Fibroblast of lung (primary cell): ENCODE measurements around the gene CCL25. TPM values are rescaled to one million over a fixed set of nuclear protein-coding genes. Genes with fewer than 3 reads are reported as not detected.

Experiments used
- DNase-seq, 2 donors: peaks; one replicate each; pipeline versions ENCODE4 v3.0.0 to v3.0.0-alpha.2; 2010; ENCODE audit warnings: low read depth in 2 of 2
- H2AFZ ChIP-seq: 2 replicates; pipeline ENCODE4 v1.5.1; 2012; ENCODE audit warnings: low read length, control low read depth, inconsistent platforms
- H3K27ac ChIP-seq: 2 replicates; pipeline ENCODE4 v1.5.1; 2011; ENCODE audit warnings: low read length, control low read depth; ENCODE audit not compliant: insufficient read depth
- H3K27me3 ChIP-seq: 2 replicates; pipeline ENCODE4 v1.5.1; 2011; ENCODE audit warnings: mild to moderate bottlenecking, low read length; ENCODE audit not compliant: control insufficient read depth, insufficient read depth
- H3K36me3 ChIP-seq: 2 replicates; pipeline ENCODE4 v1.5.1; 2011; ENCODE audit warnings: low read length; ENCODE audit not compliant: control insufficient read depth, insufficient read depth
- H3K4me1 ChIP-seq: 2 replicates; pipeline ENCODE4 v1.5.1; 2011; ENCODE audit warnings: low read length; ENCODE audit not compliant: control insufficient read depth, insufficient read depth; ENCODE audit errors: extremely low read depth
- H3K4me2 ChIP-seq: 2 replicates; pipeline ENCODE4 v1.5.1; 2011; ENCODE audit warnings: low read length, control low read depth; ENCODE audit not compliant: insufficient read depth; ENCODE audit errors: extremely low read depth
- H3K4me3 ChIP-seq, 4 experiments: fragments of 200-600 bp in 1 of 4; sonication (generic) in 1 of 4; replicated peaks in 1 of 4; 2 replicates each; pipeline ENCODE4 v1.5.1; 2011 to 2016; ENCODE audit warnings: low read length in 4 of 4, low read depth in 3 of 4, mild to moderate bottlenecking in 3 of 4, control low read depth in 2 of 4, inconsistent platforms in 1 of 4, mixed read lengths in 1 of 4; ENCODE audit not compliant: insufficient read depth in 1 of 4; ENCODE audit errors: control extremely low read depth in 1 of 4
- H3K79me2 ChIP-seq: 2 replicates; pipeline ENCODE4 v1.5.1; 2012; ENCODE audit warnings: mild to moderate bottlenecking, low read length, inconsistent platforms; ENCODE audit not compliant: control insufficient read depth, insufficient read depth
- H3K9ac ChIP-seq: 2 replicates; pipeline ENCODE4 v1.5.1; 2011; ENCODE audit warnings: mild to moderate bottlenecking, low read length, control low read depth; ENCODE audit not compliant: insufficient read depth
- H3K9me3 ChIP-seq: 2 replicates; pipeline ENCODE4 v1.5.1; 2012; ENCODE audit warnings: low read depth, low read length; ENCODE audit not compliant: control insufficient read depth, insufficient read depth
- H4K20me1 ChIP-seq: 2 replicates; pipeline ENCODE4 v1.5.1; 2011; ENCODE audit warnings: low read length; ENCODE audit not compliant: control insufficient read depth, insufficient read depth; ENCODE audit errors: extremely low read depth
- CTCF ChIP-seq, 2 donors: IDR thresholded peaks in 1 of 2; conservative IDR thresholded peaks in 1 of 2; 1 replicate in 1 of 2; 2 replicates in 1 of 2; pipeline ENCODE4 v1.5.1; 2011 to 2012; ENCODE audit warnings: low read length in 2 of 2, control low read depth in 1 of 2, inconsistent platforms in 1 of 2, low read depth in 1 of 2, mild to moderate bottlenecking in 1 of 2
- EZH2 ChIP-seq: IDR thresholded peaks from 2 replicates; pipeline ENCODE4 v1.5.1; 2012; ENCODE audit warnings: low read length, control low read depth, mild to moderate bottlenecking; ENCODE audit errors: missing control alignments
- polyA plus RNA-seq, 2 donors: library from polyadenylated mRNA; depleted of rRNA in 1 of 2; stranded (reverse) in 1 of 2; unstranded in 1 of 2; fragments of >200 nt; gene quantifications; 2 replicates each; pipeline ENCODE4 v1.2.1, GENCODE V29; 2011 to 2012; ENCODE audit warnings: missing spikeins in 1 of 2
- total RNA-seq: library from RNA; depleted of rRNA; stranded (reverse); fragments of >200 nt; gene quantifications from 2 replicates; pipeline ENCODE4 v1.2.1, GENCODE V29; 2014

Gene CCL25
- total and polyA plus RNA-seq, 2 donors (not counting 1 experiment from before 2014, with no cell fraction given) = not detected

- Histone ChIP-seq H3K9me3 (no peaks in the 10 kb centered on the region), H2AFZ (no peak overlapping the region), H3K4me3 (no peak overlapping the region), H3K4me2 (no peak overlapping the region), H3K27me3 (no peaks in the 10 kb centered on the region), H3K27ac (no peak overlapping the region), H3K4me1 (no peaks in the 10 kb centered on the region), H3K9ac (no peak overlapping the region), H3K36me3 (no peaks in the 10 kb centered on the region), H4K20me1 (no peaks in the 10 kb centered on the region), H3K79me2 (no peaks in the 10 kb centered on the region)
- no peak for TF ChIP-seq CTCF (conservative IDR thresholded peaks at IDR 0.05 in 1 of 2, IDR thresholded peaks at IDR 0.05 in 1 of 2; ENCODE audit: low read depth in 1 of 2, low read length in 2 of 2)
- no peak for TF ChIP-seq EZH2
- no peak for DNase-seq
Measured at GRCh38 chr19:8075158-8076074, 22.9 kb downstream of the CCL25 start.

DNA sequence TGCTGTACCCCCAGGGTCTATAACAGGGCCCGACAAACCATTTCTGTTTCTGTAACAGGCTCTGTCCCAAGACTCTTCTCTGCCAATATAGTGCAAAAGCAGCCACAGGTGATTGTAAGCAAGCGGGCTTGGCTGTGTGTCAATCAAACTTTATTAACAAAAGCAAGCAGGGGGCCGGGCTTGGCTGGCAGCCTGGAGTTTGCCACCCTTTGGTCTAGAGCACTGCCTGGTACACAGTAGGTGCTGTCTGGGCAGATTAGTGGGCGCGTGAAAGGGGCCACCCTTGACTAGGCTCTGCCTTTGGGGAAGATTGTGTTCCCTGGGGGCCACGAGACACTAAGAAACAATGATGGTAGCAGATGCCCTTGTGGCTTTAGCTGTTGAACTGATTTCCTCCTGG lies 27.4 kb downstream of the CCL25 start:
- Histone ChIP-seq H3K4me1 (no peaks in the 10 kb centered on the region), H3K27me3 (no peaks in the 10 kb centered on the region), H3K36me3 (no peaks in the 10 kb centered on the region), H2AFZ (no peak overlapping the region), H3K4me2 (no peak overlapping the region), H3K9ac (no peak overlapping the region), H4K20me1 (no peaks in the 10 kb centered on the region), H3K9me3 (no peaks in the 10 kb centered on the region), H3K4me3 (no peak overlapping the region), H3K79me2 (no peaks in the 10 kb centered on the region), H3K27ac (no peak overlapping the region)
- TF ChIP-seq EZH2 (no peak), CTCF (conservative IDR thresholded peaks at IDR 0.05 in 1 of 2, IDR thresholded peaks at IDR 0.05 in 1 of 2; ENCODE audit: low read depth in 1 of 2, low read length in 2 of 2) (no peak)
- DNase-seq = no peak

GRCh38 chr19:8080832-8081231 lies 28.3 kb downstream of the CCL25 start:
- H3K27ac ChIP-seq = no peak overlapping the region
- H3K4me2 ChIP-seq = no peak overlapping the region
- H3K4me3 ChIP-seq = no peak overlapping the region
- H2AFZ ChIP-seq = no peak overlapping the region
- no peak overlapping the region for H3K9ac ChIP-seq
- H3K36me3 ChIP-seq = no peaks in the 10 kb centered on the region
- H4K20me1 ChIP-seq = no peaks in the 10 kb centered on the region
- H3K4me1 ChIP-seq = no peaks in the 10 kb centered on the region
- H3K79me2 ChIP-seq = no peaks in the 10 kb centered on the region
- no peaks in the 10 kb centered on the region for H3K9me3 ChIP-seq
- TF ChIP-seq EZH2 (no peak), CTCF (conservative IDR thresholded peaks at IDR 0.05 in 1 of 2, IDR thresholded peaks at IDR 0.05 in 1 of 2; ENCODE audit: low read depth in 1 of 2, low read length in 2 of 2) (no peak)
- DNase-seq = no peak
- H3K27me3 ChIP-seq = no peaks in the 10 kb centered on the region
